ENCODE measurements around the gene ACTR1A.
"Not testable (repeated sequence)": the region's sequence is repeated elsewhere in the genome, so short reads cannot be mapped to it uniquely, and the experiment has no call there.

ACTR1A gene

DNA sequence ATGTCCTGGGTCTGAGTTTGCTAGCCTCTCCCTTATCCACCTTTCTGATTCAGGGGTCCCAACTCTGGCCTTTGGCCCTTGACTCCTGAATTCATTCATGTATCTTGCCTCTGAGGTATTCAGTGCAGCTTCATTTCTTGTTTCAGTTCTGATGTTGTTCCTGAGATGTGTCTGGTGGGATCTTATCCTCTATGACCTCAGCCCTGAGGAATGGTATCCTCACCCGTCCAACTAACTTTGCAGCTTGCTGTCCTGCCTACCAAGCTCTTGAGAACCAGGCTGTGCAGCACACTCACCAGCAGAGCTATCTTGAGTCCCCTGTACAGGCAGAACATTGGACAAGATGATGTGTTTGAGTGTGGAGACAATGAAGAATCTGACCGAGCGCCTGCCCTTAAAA lies 15.0 kb upstream of the ACTR1A start:
- DNase-seq (ENCODE audit: insufficient read length, low spot score), result no peak
- FAIRE-seq, result peak; percentile 65

DNA sequence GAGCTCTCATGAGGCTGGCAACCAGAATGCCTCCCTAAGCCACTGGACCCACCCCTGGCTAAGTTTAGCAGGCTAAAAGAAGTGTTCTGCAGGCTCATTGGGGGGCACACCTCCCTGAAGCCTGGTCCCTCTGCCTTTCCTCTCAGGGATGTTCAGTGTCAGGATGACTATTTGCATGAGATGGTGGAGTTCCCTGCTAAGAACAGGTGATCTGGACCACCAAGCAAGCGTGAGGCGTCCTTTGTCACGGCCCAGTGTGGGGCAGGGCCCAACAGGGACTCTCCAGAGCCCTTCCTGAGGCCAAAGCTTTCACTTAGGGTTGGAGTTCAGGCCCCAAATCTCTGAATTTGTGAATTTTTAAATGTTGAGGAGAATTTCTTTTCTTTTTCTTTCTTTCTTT lies 13.2 kb upstream of the ACTR1A start:
- DNase-seq (ENCODE audit: insufficient read length, low spot score), result no peak
- FAIRE-seq, result no peak

DNA sequence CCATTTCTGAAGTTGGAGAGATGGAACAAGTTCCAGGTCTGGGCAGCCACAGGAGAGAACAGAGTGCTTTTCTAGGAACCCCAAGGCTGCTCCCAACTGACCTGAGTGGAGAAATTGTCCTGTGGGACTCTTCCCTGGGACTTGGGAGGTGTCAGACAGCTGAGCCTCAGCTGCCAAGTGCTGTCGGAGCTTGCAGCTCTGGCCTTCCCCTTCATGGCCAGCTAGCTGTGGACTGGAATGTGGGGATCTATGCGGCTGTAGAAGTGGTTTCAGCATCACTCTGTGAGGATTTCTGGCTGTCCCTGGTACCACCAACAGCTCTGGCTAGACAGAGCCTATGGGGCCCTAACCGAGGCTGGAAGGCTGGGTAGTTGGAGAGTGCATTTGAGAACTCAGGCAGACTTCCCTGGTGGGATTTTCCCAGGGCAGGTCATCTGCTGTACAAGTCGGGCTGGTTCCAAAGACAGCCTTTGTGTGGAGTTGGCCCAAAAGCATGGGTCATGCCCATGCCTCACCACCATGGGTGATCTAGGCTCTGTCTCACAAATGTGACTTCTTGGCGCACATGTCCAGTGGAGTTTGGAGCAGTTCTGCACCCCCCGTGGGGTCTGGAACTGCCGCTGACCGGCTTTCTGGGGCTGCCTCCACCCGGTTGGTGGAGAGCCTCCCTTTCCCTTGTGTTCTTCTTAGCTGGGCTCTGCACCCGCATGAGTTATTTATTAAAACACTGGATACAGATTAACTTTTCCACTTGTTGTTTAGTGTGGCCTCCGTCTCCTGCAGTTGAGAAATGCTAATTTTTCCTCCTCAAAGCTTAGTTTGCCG lies 12.2 kb upstream of the ACTR1A start:
- FAIRE-seq (no peak), DNase-seq (ENCODE audit: insufficient read length, low spot score) (no peak)

DNA sequence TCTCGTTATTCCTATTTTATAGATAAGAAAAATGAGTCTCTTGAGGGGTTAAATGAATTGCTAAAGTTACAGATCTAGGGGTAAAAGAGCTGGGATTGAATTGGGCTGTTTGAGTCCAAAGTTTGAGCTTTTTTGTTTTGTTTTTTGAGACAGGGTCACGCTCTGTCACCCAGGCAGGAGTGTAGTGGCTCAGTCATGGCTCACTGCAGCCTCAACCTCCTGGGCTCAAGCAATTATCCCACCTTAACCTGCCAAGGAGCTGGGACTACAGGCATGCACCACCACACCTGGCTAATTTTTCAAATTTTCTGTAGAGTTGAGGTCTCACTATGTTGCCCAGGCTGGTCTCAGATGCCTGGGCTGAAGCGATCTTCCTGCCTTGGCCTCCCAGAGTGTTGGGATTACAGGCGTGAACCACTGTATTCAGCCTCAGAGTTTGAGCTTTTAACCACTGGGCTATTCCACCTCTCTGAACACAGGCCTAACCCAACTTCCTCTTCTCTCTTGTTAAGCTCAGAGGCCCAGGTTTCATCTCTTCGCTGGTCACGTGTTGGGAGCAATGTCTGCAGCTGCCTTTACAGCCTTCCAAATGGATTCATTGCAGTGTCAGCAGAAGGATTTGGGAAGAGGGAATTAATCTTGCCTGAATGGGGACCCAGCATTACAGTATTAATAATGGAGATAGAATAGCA lies 9.2 kb upstream of the ACTR1A start:
- DNase-seq (ENCODE audit: insufficient read length, low spot score), result peak; percentile 60

DNA sequence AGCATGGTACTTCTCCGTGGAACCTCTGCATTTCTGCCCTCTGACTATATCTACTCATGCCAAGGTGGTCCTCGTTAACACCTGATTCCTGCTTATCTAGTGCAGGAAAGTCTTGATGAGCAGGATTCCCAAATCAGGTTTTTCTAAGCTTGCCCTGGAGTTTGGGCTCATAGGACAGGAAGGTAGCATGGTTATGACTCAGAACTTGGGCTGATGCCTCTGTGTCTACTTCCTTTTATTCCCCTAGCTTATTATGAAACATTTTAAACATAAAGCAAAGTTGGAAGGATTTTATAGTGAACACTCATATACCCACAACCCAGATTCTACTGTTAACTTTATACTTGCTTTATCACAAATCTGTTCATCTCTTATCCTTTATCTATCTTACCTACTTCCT lies 6.9 kb upstream of the ACTR1A start:
- FAIRE-seq, result no peak

More for the DNA sequence above, 9.2 kb upstream of the ACTR1A start:
- FAIRE-seq, result peak; percentile 96

DNA sequence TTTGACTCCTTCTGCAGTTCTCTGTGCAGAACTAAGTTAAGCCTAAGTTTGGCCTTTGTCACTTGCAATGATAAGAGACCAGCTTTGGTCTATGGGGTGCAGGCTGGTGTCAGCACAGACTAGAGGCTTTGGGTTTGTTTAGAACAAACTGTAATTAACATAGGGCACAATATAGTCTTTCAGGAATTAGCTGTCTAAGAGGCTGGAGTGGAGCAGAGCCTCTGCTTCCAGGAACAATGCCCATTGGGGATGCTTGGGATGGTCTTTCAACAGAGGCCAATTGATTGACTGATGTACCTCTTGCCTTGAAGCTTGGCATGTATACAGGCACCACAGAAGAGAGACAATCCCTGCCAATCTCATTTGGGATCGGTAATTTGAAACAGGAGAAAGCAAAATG lies 6.0 kb upstream of the ACTR1A start:
- FAIRE-seq, result no peak
- no peak for DNase-seq (ENCODE audit: insufficient read length, low spot score)

More for the DNA sequence above, 6.9 kb upstream of the ACTR1A start:
- DNase-seq (ENCODE audit: insufficient read length, low spot score), result no peak

DNA sequence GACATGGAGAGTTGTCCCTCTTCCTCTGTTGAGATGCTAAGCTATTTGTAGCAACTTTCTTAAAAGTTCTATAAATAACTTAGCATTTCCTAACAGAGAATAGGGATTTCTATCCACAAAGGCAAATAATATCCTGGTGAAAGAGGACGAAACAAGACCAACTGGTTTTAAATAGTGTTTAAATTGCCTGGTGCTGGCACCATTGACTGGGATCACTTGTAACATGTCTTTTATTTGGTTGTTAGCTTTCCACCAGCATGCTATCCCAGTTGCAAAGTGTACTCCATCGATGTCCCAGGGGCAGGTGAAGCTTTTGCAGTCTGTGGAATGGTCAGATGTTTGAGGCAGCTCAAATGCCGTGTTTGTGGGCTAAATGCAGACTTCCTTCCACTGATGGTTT lies 5.0 kb upstream of the ACTR1A start:
- no peak for FAIRE-seq

DNA sequence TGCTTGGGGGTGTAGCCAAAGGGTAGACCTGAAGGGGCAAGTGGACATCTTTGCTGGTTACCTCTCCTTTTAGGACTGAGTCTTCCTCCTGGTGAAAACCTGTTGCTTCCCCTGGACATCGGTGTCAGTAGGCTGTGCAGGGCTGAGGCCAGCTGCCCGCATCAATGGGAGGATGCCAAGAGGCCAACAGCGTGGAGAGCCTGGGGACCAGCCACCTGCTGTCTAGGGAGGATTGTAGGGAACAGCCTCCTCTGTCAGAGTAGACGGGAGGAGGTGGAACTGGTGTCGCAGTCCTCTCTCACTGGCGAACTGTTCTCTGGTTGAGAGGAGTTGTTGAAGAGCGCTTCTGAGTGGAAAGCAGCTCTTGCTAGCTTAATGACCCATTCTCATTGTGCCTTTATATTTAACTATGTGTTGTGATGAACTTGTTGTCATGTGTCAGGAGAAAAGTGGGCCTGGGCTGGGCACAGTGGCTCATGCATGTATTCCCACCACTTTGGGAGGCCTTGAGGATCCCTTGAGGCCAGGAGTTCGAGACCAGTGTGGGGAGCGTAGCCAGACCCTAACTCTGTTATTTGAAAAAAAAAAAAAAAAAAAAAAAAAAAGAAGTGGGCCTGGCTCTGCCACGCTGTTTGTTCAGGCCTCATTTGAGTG lies 3.1 kb upstream of the ACTR1A start:
- FAIRE-seq, result no peak
- no peak for DNase-seq (ENCODE audit: insufficient read length, low spot score)

More for the DNA sequence above, 5.0 kb upstream of the ACTR1A start:
- DNase-seq (ENCODE audit: insufficient read length, low spot score), result no peak

DNA sequence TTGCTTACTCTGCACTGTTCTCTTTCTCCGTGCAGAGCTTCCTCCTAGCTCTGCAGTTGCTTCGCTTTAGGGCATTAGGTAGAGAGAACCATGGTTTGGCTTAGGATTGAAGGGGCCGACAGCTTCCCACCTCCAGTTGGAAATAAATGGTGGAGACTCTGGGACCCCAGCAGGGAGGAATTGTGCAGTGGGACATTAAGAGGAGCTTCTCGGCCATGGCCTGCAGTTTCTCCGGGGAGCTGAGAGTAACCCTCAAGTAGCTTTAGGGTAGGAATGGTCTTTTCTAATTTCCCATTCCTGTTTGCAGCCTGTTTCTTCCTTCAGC lies 2.4 kb upstream of the ACTR1A start:
- DNase-seq (ENCODE audit: insufficient read length, low spot score) (no peak), FAIRE-seq (no peak)

DNA sequence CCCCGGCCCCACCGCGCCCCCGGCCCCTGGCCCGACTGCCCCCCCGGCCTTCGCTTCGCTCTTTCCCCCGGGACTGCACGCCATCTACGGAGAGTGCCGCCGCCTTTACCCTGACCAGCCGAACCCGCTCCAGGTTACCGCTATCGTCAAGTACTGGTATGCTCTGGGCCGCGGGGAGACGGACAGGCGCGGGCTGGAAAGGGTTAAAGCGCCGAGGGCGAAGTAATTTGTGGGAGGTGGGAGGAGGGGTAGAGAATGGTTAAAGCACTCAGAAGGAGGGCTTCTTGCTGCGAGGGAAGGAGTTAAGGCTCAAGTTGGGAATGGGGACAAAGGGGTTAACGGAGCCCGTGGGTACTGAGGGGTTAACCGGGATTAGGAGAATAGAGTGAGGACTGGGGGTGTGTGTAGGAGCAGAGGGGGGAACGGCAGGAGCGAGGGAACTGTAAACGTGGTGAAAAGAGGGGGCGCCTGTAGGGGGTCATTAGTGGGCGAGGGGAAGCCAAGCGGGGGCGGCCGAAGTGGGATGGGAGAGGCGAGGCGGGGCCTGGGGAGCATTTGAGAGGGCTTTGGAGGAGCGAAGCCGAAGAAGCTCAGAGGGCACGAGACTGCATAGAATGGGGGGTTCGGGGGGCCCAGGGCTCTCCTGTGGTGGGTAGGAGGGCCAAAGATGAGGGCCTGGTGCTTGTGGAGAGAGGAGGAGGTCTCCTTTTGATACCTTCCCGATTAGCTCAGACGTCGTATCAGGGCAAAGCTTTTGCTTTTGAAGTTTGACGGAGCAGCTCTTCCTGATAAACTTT lies 1.9 kb upstream of the ACTR1A start:
- DNase-seq (ENCODE audit: insufficient read length, low spot score) (no peak), FAIRE-seq (peak; percentile 67)

DNA sequence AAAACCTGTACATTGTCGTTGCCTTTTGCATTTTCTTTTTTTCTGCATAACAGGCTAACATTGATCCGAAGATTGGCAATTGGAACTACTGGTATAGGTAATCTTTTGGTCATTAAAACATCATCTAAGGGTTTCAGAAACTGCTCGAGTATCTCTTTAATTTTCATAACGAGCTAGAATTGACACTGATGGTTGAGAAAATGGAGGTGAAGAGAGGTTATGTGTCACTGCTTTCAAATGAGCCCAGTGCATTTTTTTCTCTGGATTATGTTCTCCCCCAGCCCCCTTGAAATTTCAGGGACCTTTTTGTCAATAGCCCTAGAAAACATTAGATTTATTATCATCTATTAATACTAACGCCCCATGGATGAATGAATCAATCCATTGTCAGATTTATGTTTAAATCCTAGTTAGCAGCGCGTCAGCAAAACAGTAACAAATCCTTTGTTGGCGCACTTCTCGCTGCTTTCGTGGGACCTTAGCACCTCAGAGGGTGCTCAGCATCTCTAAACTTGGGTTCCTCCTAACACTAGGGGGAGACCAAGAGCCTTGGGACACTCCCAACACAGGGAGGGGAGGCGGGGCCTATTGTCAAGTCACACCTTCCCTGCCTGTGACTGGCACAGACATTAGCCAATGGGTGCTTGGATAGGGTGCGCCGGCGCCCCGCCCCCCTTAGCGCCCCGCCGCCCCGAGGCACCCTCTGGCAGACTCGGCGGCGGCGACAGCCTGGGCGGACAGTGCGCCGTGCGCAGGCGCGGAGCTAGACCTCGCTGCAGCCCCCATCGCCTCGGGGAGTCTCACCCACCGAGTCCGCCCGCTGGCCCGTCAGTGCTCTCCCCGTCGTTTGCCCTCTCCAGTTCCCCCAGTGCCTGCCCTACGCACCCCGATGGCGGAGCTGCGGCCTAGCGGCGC lies 1.0 kb upstream of the ACTR1A start, which contains the start of gene SUFU:
SUFU (plus strand) TSS at position 709 of the 915 bp plus-strand sequence; CDS start at position 890, 181 bp downstream.
- FAIRE-seq (peak; percentile 96), DNase-seq (ENCODE audit: insufficient read length, low spot score) (peak; percentile 73)

DNA sequence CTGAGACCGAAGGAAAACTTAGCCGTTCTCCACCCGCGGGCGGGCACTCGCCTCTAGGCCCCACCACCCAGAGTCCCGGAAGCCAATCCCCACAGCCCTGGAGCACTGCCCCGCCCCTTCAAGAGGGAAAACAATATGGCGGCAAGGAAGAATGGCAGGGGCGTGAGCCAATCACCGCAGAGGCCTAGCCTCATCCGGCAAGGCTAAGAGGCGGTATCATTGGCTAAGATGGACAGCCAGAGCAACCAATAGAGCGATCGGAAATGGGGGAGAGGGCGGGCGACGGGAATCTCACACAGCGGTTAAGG lies 529 bp downstream of the ACTR1A start:
- peak; percentile 88 for DNase-seq (ENCODE audit: insufficient read length, low spot score)
- peak; percentile 98 for FAIRE-seq

DNA sequence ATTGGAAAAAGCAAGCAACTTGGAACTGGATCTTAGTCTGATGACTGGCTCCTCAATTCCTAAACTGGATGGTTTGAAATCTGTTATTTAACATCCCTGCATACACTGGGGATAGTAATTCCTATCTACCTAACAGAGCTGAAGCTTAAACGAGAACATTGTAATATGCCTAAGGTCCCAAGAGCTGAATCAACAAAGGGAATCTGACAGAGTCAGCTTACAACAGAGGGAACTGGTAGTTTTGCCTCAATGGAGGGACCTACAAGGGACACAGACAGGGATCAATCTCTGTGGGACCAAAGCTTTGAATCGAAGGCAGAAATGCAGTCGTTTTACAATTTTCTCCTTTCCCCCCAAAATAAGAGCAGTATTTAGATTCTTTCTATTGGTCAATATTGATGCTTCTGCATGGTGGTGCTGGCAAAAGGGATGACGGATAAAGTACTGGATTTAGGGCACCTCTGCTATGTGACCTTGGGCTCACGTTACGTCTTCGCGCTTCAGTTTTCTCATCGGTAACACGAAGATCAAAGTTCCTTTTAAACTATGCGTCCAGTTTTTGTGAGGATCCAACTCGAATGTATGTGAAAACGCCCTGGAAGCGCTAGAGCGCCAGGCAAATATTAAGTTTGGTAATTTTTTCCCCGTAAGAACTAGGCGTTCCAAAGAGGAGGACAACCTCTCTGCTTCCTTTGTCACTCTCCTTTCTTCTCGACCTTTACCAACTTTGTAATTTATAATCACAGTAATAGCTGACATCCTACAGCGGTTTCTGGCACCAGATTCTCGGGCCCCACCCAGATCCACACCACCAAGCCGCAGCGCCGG lies 1.1 kb downstream of the ACTR1A start:
- no peak for DNase-seq (ENCODE audit: insufficient read length, low spot score)
- peak; percentile 61 for FAIRE-seq

DNA sequence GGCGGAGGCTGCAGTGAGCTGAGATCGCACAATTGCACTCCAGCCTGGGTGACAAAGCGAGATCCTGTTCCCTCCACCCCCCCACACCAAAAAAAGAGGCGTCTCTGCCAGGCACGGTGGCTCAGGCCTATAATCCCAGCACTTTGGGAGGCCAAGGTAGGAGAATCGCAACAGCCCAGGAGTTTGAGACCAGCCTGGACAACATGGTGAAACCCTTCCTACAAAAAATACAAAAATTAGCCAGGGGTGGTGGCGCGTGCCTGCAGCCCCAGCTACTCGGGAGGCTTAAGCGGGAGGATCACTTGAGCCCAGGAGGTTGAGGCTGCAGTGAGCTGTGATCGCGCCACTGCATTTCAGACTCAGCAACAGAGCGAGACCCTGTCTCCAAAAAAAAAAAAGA lies 1.8 kb downstream of the ACTR1A start:
- not testable (repeated sequence) for DNase-seq (ENCODE audit: insufficient read length, low spot score); FAIRE-seq

DNA sequence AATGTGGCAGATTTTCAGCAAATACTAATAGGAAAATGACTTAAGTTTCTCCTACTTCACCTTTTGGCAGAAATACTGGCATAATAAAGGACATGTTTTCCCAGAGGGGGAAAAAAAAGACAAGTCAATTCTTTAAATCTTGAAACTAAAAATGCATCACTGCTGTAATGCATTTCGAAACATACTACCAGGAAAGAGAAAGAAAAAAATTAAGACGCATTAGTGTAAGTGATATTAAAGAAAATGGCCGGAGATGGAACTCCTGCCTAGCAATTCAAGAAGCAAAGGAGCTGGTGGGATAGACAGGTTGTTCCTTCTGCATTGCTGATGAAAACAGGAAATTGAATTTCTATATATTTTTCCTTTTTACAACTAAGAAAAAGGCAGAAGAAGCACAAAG lies 3.2 kb downstream of the ACTR1A start:
- DNase-seq (ENCODE audit: insufficient read length, low spot score), result no peak
- no peak for FAIRE-seq

DNA sequence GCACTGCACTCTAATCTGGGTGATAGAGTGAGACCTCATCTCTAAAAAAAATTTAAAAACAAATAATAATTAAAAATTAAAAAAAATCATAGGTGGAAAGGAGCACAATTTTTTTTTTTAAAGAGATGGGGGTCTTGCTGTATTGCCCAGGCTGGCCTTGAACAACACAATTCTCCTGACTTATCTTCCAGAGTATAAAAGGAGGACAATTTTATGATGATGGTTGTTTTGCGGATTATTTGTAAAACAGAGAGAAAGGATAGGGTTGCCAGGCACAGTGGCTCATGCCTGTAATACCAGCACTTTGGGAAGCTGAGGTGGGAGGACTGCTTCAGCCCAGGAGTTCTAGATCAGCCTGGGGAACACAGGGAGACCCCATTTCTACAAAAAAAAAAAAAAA lies 5.0 kb downstream of the ACTR1A start:
- DNase-seq (ENCODE audit: insufficient read length, low spot score) (no peak), FAIRE-seq (no peak)

DNA sequence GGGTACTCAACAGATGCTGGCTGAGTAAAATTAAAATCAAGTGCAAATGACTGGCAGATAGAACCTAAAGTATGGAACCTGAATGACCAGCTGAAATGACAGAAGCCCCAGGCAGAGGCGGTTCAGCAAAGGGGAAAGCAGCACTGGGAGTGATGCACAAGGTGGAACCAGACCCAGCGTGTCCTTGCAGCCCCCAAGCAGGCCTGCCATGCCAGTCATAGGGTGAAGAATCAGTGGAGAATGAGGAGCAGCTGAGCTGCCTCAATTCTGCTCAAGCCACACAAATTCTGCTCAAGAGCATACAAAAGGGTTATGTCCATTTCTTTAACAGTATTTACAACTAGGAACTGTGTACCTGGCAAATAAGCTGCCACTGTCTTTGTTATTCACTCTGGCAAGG lies 8.7 kb downstream of the ACTR1A start:
- DNase-seq (ENCODE audit: insufficient read length, low spot score), result no peak
- FAIRE-seq, result no peak

DNA sequence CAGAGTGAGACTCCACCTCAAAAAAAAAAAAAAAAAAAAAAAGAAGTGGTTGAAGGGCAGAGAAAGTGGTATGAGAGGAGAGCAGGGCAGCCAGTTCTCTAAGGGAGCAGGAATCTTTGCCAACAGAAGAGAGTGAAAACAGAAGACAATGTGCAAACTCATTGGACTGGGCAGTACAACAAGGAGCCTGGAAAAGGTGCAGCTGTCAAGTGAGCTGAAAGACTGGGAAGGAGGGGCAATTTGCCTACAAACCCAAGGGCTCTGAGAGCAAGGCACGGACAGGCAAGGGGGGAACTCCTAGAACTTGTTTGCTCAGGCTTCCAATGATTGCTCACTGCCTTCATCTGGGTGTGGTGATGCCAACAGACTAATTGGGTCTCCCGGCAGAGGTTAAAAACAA lies 9.5 kb downstream of the ACTR1A start:
- FAIRE-seq (no peak), DNase-seq (ENCODE audit: insufficient read length, low spot score) (no peak)

DNA sequence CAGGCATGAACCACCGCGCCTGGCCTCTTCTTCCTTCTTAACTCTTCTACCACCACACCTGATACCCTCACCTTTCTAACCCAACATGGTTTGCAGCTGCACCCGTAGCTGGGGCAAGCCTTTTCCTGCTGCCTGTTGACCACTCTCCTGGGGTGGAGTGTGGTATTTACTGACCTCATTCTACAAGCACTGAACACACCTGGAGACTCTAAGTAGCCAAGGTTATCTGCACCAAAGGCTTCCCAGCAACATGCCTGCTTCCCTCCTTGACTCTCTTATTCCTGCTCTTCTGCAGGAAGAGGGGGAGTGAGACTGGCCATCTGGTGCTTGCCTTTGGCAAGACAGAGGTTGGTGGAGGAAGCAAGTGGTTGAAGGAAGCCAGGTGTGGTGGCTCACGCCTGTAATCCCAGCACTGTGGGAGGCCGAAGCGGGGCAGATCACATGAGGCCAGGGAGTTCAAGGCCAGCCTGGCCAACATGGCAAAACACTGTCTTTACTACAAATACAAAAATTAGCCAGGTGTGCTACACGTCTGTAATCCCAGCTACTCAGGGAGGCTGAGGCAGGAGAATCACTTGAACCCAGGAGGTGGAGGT lies 10.1 kb downstream of the ACTR1A start:
- FAIRE-seq, result no peak
- no peak for DNase-seq (ENCODE audit: insufficient read length, low spot score)
